Measurements from ENCODE around the gene SPRYD3. TPM values are rescaled to one million over a fixed set of nuclear protein-coding genes. Genes with fewer than 3 reads are reported as not detected.

SPRYD3 gene, protein sequence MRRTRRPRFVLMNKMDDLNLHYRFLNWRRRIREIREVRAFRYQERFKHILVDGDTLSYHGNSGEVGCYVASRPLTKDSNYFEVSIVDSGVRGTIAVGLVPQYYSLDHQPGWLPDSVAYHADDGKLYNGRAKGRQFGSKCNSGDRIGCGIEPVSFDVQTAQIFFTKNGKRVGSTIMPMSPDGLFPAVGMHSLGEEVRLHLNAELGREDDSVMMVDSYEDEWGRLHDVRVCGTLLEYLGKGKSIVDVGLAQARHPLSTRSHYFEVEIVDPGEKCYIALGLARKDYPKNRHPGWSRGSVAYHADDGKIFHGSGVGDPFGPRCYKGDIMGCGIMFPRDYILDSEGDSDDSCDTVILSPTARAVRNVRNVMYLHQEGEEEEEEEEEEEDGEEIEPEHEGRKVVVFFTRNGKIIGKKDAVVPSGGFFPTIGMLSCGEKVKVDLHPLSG
- total RNA-seq (10 to 100 TPM; 28.9 to 74.6 (median 45.0) TPM), polyA plus RNA-seq (10 to 100 TPM; 16.4 to 52.8 (median 29.0) TPM)
- long read RNA-seq, donor 1, transcript SPRYD3-201 (11 exons, 2,932 nt) = major isoform, 9 of 15 reads
- long read RNA-seq, donor 1, partial matches to known transcripts = 6 of 15 reads
- long read RNA-seq, donor 1, other reads (novel, unspliced or antisense) = 0 of 15 reads
- long read RNA-seq, donor 2, transcript SPRYD3-201 (11 exons, 2,932 nt) = major isoform, 5 of 5 reads
- long read RNA-seq, donor 2, partial matches to known transcripts = 0 of 5 reads
- long read RNA-seq, donor 2, other reads (novel, unspliced or antisense) = 0 of 5 reads
- long read RNA-seq, donor 3, transcript SPRYD3-201 (11 exons, 2,932 nt) = major isoform, 12 of 27 reads
- long read RNA-seq, donor 3, partial matches to known transcripts = 15 of 27 reads
- long read RNA-seq, donor 3, other reads (novel, unspliced or antisense) = 0 of 27 reads
- long read RNA-seq, donor 4, transcript SPRYD3-201 (11 exons, 2,932 nt) = major isoform, 16 of 21 reads
- long read RNA-seq, donor 4, partial matches to known transcripts = 2 of 21 reads
- long read RNA-seq, donor 4, other reads (novel, unspliced or antisense) = 3 of 21 reads
- long read RNA-seq, donor 5, transcript SPRYD3-201 (11 exons, 2,932 nt) = major isoform, 163 of 184 reads
- long read RNA-seq, donor 5, partial matches to known transcripts = 5 of 184 reads
- long read RNA-seq, donor 5, other reads (novel, unspliced or antisense) = 16 of 184 reads
- long read RNA-seq, donor 6, transcript SPRYD3-201 (11 exons, 2,932 nt) = major isoform, 18 of 23 reads
- long read RNA-seq, donor 6, partial matches to known transcripts = 1 of 23 reads
- long read RNA-seq, donor 6, other reads (novel, unspliced or antisense) = 4 of 23 reads
- long read RNA-seq, donor 7, transcript SPRYD3-201 (11 exons, 2,932 nt) = major isoform, 7 of 7 reads
- long read RNA-seq, donor 7, partial matches to known transcripts = 0 of 7 reads
- long read RNA-seq, donor 7, other reads (novel, unspliced or antisense) = 0 of 7 reads
- long read RNA-seq, donor 8, transcript SPRYD3-201 (11 exons, 2,932 nt) = major isoform, 18 of 18 reads
- long read RNA-seq, donor 8, partial matches to known transcripts = 0 of 18 reads
- long read RNA-seq, donor 8, other reads (novel, unspliced or antisense) = 0 of 18 reads
- long read RNA-seq, donor 9, partial matches to known transcripts = 0 of 3 reads
- long read RNA-seq, donor 9, other reads (novel, unspliced or antisense) = 0 of 3 reads
- long read RNA-seq, donor 10, transcript SPRYD3-201 (11 exons, 2,932 nt) = major isoform, 8 of 8 reads
- long read RNA-seq, donor 10, partial matches to known transcripts = 0 of 8 reads
- long read RNA-seq, donor 10, other reads (novel, unspliced or antisense) = 0 of 8 reads

DNA sequence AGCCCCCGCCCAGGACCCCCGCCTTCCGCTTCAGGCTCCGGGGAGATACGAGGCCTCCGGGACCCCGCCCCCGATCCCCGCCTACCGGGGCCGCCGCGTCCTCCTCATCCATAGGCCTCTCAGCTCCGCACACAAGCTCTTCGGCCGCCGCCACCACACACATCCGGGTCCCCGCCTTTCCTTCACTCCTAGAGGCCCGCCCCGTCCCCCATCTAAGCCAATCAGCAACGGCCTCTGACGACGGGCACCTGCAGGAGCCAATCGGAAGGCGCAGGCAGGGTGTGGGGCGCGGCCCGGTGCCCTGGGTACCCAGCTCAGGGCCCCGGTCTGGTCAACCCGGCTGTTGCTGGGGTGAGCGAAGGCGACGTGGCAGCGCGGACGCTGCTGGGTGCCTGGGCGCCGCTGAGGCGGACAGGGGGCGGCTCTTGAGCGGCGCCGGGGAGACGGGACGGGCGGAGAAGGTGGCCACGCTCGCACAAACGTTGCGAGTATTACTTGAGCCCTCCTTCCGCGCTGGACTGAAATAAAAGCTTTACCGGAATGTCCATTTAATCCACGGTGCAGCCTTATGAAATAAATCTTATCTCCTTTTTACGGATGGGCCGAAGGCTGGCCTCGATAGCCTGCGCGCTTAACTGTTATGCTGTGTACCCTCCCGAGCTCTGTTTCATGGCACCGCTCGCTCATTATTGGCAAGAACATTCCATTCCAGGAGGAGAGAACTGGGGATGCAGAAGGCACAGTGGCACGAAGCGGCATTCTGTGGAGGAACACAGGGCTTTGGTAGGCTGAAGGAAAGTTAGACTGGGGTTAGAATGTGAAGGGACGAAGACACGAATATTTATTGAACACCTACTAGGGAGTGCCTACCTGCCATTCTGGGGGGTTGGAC is at the start of gene SPRYD3:
Gene SPRYD3, minus strand, starts transcription at position 165 of the 892 bp plus-strand sequence. Its CDS starts 57 bp downstream, at position 108.
- peak; percentile 96 to 99 (median 97) for DNase-seq
- WGBS, 4 donors = 1 to 4% (median 3%) methylated on average over 14 to 67 of the region's 67 CpGs
- Histone ChIP-seq H3K27me3 (no peaks in the 10 kb centered on the region), H3K4me3 (peak within 1 kb of the TSS; percentile 33 to 80 (median 44)), H3K9me3 (replicated peaks in 1 of 3) (no peaks in the 10 kb centered on the region), H3K4me1 (replicated peaks in 1 of 2) (peaks cover 9 to 30% of the 10 kb centered on the region in 2 donors), H3K36me3 (replicated peaks in 1 of 2) (peaks cover 0 to 28% of the 10 kb centered on the region in 2 donors), H3K27ac (peak within 1 kb of the TSS; percentile 67 to 94 (median 85))
- peak; percentile 86 to 90 for TF ChIP-seq POLR2A (IDR thresholded peaks at IDR 0.05)
- TF ChIP-seq, protein P1, sequence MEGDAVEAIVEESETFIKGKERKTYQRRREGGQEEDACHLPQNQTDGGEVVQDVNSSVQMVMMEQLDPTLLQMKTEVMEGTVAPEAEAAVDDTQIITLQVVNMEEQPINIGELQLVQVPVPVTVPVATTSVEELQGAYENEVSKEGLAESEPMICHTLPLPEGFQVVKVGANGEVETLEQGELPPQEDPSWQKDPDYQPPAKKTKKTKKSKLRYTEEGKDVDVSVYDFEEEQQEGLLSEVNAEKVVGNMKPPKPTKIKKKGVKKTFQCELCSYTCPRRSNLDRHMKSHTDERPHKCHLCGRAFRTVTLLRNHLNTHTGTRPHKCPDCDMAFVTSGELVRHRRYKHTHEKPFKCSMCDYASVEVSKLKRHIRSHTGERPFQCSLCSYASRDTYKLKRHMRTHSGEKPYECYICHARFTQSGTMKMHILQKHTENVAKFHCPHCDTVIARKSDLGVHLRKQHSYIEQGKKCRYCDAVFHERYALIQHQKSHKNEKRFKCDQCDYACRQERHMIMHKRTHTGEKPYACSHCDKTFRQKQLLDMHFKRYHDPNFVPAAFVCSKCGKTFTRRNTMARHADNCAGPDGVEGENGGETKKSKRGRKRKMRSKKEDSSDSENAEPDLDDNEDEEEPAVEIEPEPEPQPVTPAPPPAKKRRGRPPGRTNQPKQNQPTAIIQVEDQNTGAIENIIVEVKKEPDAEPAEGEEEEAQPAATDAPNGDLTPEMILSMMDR (IDR thresholded peaks at IDR 0.05) = no peak
- intact Hi-C loops (cut with DNase I) = no loop called here

DNA sequence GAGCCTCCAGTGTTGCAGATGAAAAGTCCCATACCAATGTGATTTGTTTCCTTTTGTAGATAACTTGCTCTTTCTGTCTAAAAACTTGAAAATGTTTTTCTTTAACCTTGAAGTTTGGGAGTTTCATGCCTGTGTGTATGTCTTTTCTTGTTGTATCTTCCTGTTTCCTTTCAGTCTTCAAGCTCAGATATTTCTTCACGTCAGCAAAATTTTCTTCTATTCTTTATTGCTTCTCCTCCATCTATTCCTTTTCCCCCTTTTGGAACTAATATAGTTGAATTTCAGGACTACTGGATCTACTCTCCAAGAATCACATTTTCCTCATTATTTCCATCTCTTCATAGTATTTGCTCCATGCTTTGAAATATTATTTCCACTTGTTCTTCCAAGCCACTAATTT is 48.0 kb upstream of the SPRYD3 start:
- intact Hi-C loops (cut with DNase I) = no loop called here
- 60 to 76% (median 69%) methylated on average over 1 of the region's 1 CpG for WGBS, 4 donors
- no peak for TF ChIP-seq POLR2A (IDR thresholded peaks at IDR 0.05)
- TF ChIP-seq, protein P1 (IDR thresholded peaks at IDR 0.05) = no peak
- Histone ChIP-seq H3K27ac (no peak overlapping the region), H3K27me3 (no peaks in the 10 kb centered on the region), H3K4me1 (replicated peaks in 1 of 2) (no peaks in the 10 kb centered on the region), H3K4me3 (no peak overlapping the region), H3K36me3 (replicated peaks in 1 of 2) (no peaks in the 10 kb centered on the region), H3K9me3 (replicated peaks in 1 of 3) (no peaks in the 10 kb centered on the region)
- DNase-seq = no peak

DNA sequence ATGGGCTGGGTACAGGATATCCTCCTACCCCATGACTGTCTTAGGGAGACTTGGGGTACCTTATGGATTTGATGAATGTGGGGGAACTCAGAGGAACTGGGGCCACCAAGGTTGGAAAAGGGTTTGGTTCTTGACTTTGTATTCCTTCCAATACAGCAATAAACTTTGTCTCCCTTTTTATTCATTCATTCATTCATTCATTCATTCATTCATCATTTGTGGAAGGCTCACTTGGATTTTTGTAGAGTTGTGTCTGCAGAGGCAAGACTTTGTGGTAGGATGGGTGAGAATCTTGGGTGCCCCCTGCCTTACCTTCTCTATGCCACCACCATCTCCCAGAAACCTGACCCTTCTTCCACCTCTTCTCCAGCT is 45.1 kb upstream of the SPRYD3 start:
- H3K4me1 ChIP-seq (replicated peaks in 1 of 2) = no peaks in the 10 kb centered on the region
- H3K27ac ChIP-seq = no peak overlapping the region
- no peaks in the 10 kb centered on the region for H3K9me3 ChIP-seq (replicated peaks in 1 of 3)
- no peaks in the 10 kb centered on the region for H3K36me3 ChIP-seq (replicated peaks in 1 of 2)
- H3K27me3 ChIP-seq = no peaks in the 10 kb centered on the region
- intact Hi-C loops (cut with DNase I) = no loop called here
- DNase-seq = no peak
- no peak overlapping the region for H3K4me3 ChIP-seq
- TF ChIP-seq, protein P1 (IDR thresholded peaks at IDR 0.05) = no peak
- no peak for TF ChIP-seq POLR2A (IDR thresholded peaks at IDR 0.05)
